IMR-90 (cell line): Measurements from ENCODE around the gene CTBP2. TPM values are rescaled to one million over a fixed set of nuclear protein-coding genes. Genes with fewer than 3 reads are reported as not detected.

Experiments
- ATAC-seq: fragments of 200-7000 bp; cut with Tn5 transposase; 2 replicates; pipeline ENCODE4 v1.9.1; 2020; ENCODE audit warnings: low read depth, mild to moderate bottlenecking, moderate library complexity
- BruUV-seq: library from RNA; stranded (reverse); fragments of 400-500 nt; replicated peaks from 2 replicates; lab custom pipeline; 2021; lab: Mats Ljungman, UMichigan
- CTCF ChIA-PET: fragments of 300-600 bp; formaldehyde crosslinking; extraction: SDS; loops from one replicate; lab custom pipeline; 2021; ENCODE audit warnings: antibody characterized with exemption; lab: Yijun Ruan, JAX
- POLR2A ChIA-PET: fragments of 300-600 bp; sonication (Branson Sonifier 250); formaldehyde crosslinking; loops from one replicate; lab custom pipeline; 2022; ENCODE audit warnings: antibody characterized with exemption; ENCODE audit not compliant: unreplicated experiment; lab: Charles Lee
- DNase-seq: peaks from one replicate; pipeline ENCODE4 v3.0.0; 2013
- H2AFZ ChIP-seq: replicated peaks from 2 replicates; pipeline ENCODE3; 2013; ENCODE audit warnings: low read length, mild to moderate bottlenecking; ENCODE audit not compliant: poor library complexity
- H2AK5ac ChIP-seq: 2 replicates; pipeline ENCODE4 v1.6.1; 2013; ENCODE audit warnings: low read depth, low read length, inconsistent platforms
- H2AK9ac ChIP-seq: replicated peaks from 2 replicates; pipeline ENCODE3; 2013; ENCODE audit warnings: mild to moderate bottlenecking, low read depth, low read length, moderate library complexity; ENCODE audit not compliant: poor library complexity
- H2BK120ac ChIP-seq: 2 replicates; pipeline ENCODE4 v1.6.1; 2013; ENCODE audit warnings: low read depth, low read length, inconsistent platforms
- H2BK15ac ChIP-seq: 3 replicates; pipeline ENCODE4 v1.6.1; 2013; ENCODE audit warnings: low read depth, low read length, inconsistent platforms
- H2BK20ac ChIP-seq: 2 replicates; pipeline ENCODE4 v1.6.1; 2013; ENCODE audit warnings: low read depth, mild to moderate bottlenecking, inconsistent platforms, low read length, moderate library complexity
- H2BK5ac ChIP-seq: 2 replicates; pipeline ENCODE4 v1.6.1; 2013; ENCODE audit warnings: mild to moderate bottlenecking, low read depth, low read length, inconsistent platforms; ENCODE audit not compliant: poor library complexity, severe bottlenecking
- H3K14ac ChIP-seq: replicated peaks from 2 replicates; pipeline ENCODE4 v1.6.1; 2013; ENCODE audit warnings: low read depth, low read length, inconsistent platforms
- H3K18ac ChIP-seq: 2 replicates; pipeline ENCODE4 v1.6.1; 2013; ENCODE audit warnings: low read depth, low read length, control low read depth
- H3K23ac ChIP-seq: 2 replicates; pipeline ENCODE4 v1.6.1; 2013; ENCODE audit warnings: low read depth, low read length, inconsistent platforms
- H3K27ac ChIP-seq: 2 replicates; pipeline ENCODE4 v1.5.1; 2013; ENCODE audit warnings: mild to moderate bottlenecking, control low read depth, low read length; ENCODE audit not compliant: insufficient read depth
- H3K27me3 ChIP-seq: 2 replicates; pipeline ENCODE4 v1.6.1; 2013; ENCODE audit warnings: low read length; ENCODE audit not compliant: control insufficient read depth, insufficient read depth
- H3K36me3 ChIP-seq: 2 replicates; pipeline ENCODE4 v1.6.1; 2013; ENCODE audit warnings: low read length, mixed read lengths; ENCODE audit not compliant: control insufficient read depth, insufficient read depth
- H3K4ac ChIP-seq: 2 replicates; pipeline ENCODE4 v1.6.1; 2013; ENCODE audit warnings: low read depth, low read length, inconsistent platforms
- H3K4me1 ChIP-seq: 2 replicates; pipeline ENCODE4 v1.6.1; 2013; ENCODE audit warnings: low read length, mixed read lengths; ENCODE audit not compliant: control insufficient read depth, insufficient read depth
- H3K4me2 ChIP-seq: 2 replicates; pipeline ENCODE4 v1.6.1; 2013; ENCODE audit warnings: low read depth, mild to moderate bottlenecking, control low read depth, low read length, moderate library complexity
- H3K4me3 ChIP-seq: 2 replicates; pipeline ENCODE4 v1.5.1; 2013; ENCODE audit warnings: low read depth, mild to moderate bottlenecking, control low read depth, low read length, moderate library complexity; ENCODE audit not compliant: insufficient read depth
- H3K56ac ChIP-seq: 2 replicates; pipeline ENCODE4 v1.6.1; 2013; ENCODE audit warnings: low read length, inconsistent platforms; ENCODE audit not compliant: insufficient read depth; ENCODE audit errors: extremely low read depth
- H3K79me1 ChIP-seq, 2 experiments: 2 replicates each; pipeline ENCODE4 v1.6.1; 2013; ENCODE audit warnings: low read length in 2 of 2, inconsistent platforms in 1 of 2, low read depth in 1 of 2
- H3K9ac ChIP-seq: 2 replicates; pipeline ENCODE4 v1.6.1; 2013; ENCODE audit warnings: low read depth, low read length, control low read depth
- H3K9me1 ChIP-seq: 2 replicates; pipeline ENCODE4 v1.6.1; 2013; ENCODE audit warnings: low read length, inconsistent platforms; ENCODE audit not compliant: insufficient read depth
- H3K9me3 ChIP-seq: 2 replicates; pipeline ENCODE4 v1.6.1; 2013; ENCODE audit warnings: low read length; ENCODE audit not compliant: control insufficient read depth, insufficient read depth
- H4K20me1 ChIP-seq: 2 replicates; pipeline ENCODE4 v1.6.1; 2013; ENCODE audit warnings: low read length, inconsistent platforms; ENCODE audit not compliant: insufficient read depth
- H4K5ac ChIP-seq: 2 replicates; pipeline ENCODE4 v1.6.1; 2013; ENCODE audit warnings: mild to moderate bottlenecking, low read depth, low read length, control low read depth
- H4K8ac ChIP-seq, 2 experiments: 2 replicates each; pipeline ENCODE4 v1.6.1; 2013; ENCODE audit warnings: low read depth in 2 of 2, low read length in 2 of 2, control low read depth in 1 of 2, inconsistent platforms in 1 of 2
- H4K91ac ChIP-seq: 2 replicates; pipeline ENCODE4 v1.6.1; 2013; ENCODE audit warnings: low read depth, low read length, inconsistent platforms; ENCODE audit not compliant: insufficient read depth
- MAFK ChIP-seq: IDR thresholded peaks from 2 replicates; pipeline ENCODE4 v1.6.1; 2012; ENCODE audit warnings: low read depth, low read length, improper control_type of control experiment
- RAD21 ChIP-seq: IDR thresholded peaks from 2 replicates; pipeline ENCODE4 v1.6.1; 2012; ENCODE audit warnings: low read length, improper control_type of control experiment
- RCOR1 ChIP-seq: IDR thresholded peaks from 2 replicates; pipeline ENCODE4 v1.6.1; 2012; ENCODE audit warnings: mild to moderate bottlenecking, low read length, improper control_type of control experiment; ENCODE audit not compliant: insufficient replicate concordance
- RFX5 ChIP-seq: IDR thresholded peaks from 2 replicates; pipeline ENCODE4 v1.8.0; 2012; ENCODE audit warnings: low read depth, mild to moderate bottlenecking, low read length, moderate library complexity
- WGBS, 2 experiments: methylation state at CpG; one replicate each; pipeline versions ENCODE4 v1.1.5 to v1.1.7; 2013; ENCODE audit warnings: missing lambda C conversion rate in 2 of 2; ENCODE audit not compliant: insufficient read length in 1 of 2; ENCODE audit errors: extremely low coverage in 2 of 2; 5-methylcytosine and 5-hydroxymethylcytosine counted together
- dilution Hi-C: fragments of 300-500 bp; cut with HindIII; formaldehyde crosslinking; loops from one replicate; pipeline ENCODE4 v1.14.3; 2018; ENCODE audit warnings: low sequenced_read_pairs; ENCODE audit not compliant: unreplicated experiment
- in situ Hi-C: fragments of 300-500 bp; cut with MboI; formaldehyde crosslinking; loops from 3 replicates; pipeline ENCODE4 v1.14.3; 2019; ENCODE audit warnings: low sequenced_read_pairs, inconsistent platforms, mixed read lengths
- intact Hi-C: fragments of 100-400 bp; cut with micrococcal nuclease; formaldehyde crosslinking; loops from 2 replicates; pipeline ENCODE4 v1.10.0; 2022
- polyA plus RNA-seq, 3 experiments: library from polyadenylated mRNA; depleted of rRNA; stranded (reverse); fragments of >200 nt; gene quantifications; 2 replicates each; pipeline ENCODE4 v1.2.3, GENCODE V29; 2012; ENCODE audit warnings: low replicate concordance in 1 of 3
- total RNA-seq: library from RNA; depleted of rRNA; stranded (reverse); fragments of >200 nt; gene quantifications from 2 replicates; pipeline ENCODE4 v1.2.3, GENCODE V29; 2012

The CTBP2 gene
- total and polyA plus RNA-seq, 2 of the 4 experiments (the other 2 are of a cell fraction), result 81.0 to 86.6 TPM

DNA sequence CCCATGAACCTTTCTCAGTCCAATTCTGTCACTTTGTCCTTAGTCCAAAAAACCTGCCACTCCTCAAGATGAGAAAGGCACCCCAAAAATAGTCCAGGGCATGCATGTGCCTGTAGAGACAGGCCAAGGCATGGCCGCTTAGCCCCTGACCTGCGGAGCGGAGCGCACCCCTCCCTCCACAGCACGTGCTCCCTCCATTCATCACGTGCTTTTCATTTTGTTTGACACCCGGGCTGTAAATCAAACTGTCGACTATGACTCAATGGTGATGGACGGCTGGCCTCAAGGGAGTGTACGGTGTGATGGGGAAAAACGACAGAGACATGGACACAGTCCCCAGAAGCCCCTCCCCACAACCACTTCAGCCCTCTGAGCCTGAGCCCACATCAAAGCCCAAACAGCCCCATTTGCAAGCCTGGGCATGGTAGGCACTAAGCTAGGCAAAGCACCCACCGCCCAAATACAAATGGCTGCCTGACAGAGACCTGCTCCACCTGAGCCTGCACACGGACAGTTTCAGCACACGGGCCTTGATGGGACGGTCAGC lies 127.8 kb downstream of the CTBP2 start:
- peaks cover 53% of the 10 kb centered on the region for H3K9me1 ChIP-seq
- BruUV-seq, result no TSS peak
- no peak overlapping the region for H3K23ac ChIP-seq
- peaks cover 33% of the 10 kb centered on the region for H3K4me1 ChIP-seq
- no peak overlapping the region for H4K8ac ChIP-seq
- in situ Hi-C loops (no loop called here), intact Hi-C loops (no loop called here), dilution Hi-C loops (no loop called here)
- 100% methylated on average over 1 of the region's 15 CpGs; no CpG with 5 or more reads in 1 of the 2 experiments for WGBS, 2 experiments
- no peak overlapping the region for H4K91ac ChIP-seq
- no peak overlapping the region for H4K5ac ChIP-seq
- no peak overlapping the region for H3K4me3 ChIP-seq
- H3K9ac ChIP-seq, result no peak overlapping the region
- H2BK5ac ChIP-seq, result no peak overlapping the region
- ATAC-seq (no peak), DNase-seq (no peak)
- H3K14ac ChIP-seq, result no peak overlapping the region
- ChIA-PET POLR2A (interaction anchor here (0.8 kb wide), 1 partner anchor 121 kb away, joined by 6 read pairs; no protein-coding TSS in a partner anchor), CTCF (no interaction called here)
- no peak overlapping the region for H3K18ac ChIP-seq
- no peak overlapping the region for H3K4ac ChIP-seq
- no peaks in the 10 kb centered on the region for H3K27me3 ChIP-seq
- no peak overlapping the region for H2BK120ac ChIP-seq
- H3K36me3 ChIP-seq, result peaks cover 8% of the 10 kb centered on the region; the same call in 1 of the 2 replicates
- H3K9me3 ChIP-seq, result no peaks in the 10 kb centered on the region
- no peak overlapping the region for H3K56ac ChIP-seq
- peaks cover 52 to 95% of the 10 kb centered on the region in 2 experiments for H3K79me1 ChIP-seq
- H2BK15ac ChIP-seq, result no peak overlapping the region
- H3K27ac ChIP-seq, result no peak overlapping the region
- H4K20me1 ChIP-seq, result peaks cover 70% of the 10 kb centered on the region
- no peak overlapping the region for H2AK9ac ChIP-seq
- no peak overlapping the region for H2AK5ac ChIP-seq
- no peak overlapping the region for H3K4me2 ChIP-seq
- no peak overlapping the region for H2BK20ac ChIP-seq
- H2AFZ ChIP-seq, result no peak overlapping the region
- TF ChIP-seq RCOR1 (no peak), MAFK (no peak), RFX5 (no peak), RAD21 (no peak)
